ENCODE measurements around the gene MAP1LC3A. TPM values are rescaled to one million over a fixed set of nuclear protein-coding genes. Genes with fewer than 3 reads are reported as not detected.
"Not testable (repeated sequence)": the region's sequence is repeated elsewhere in the genome, so short reads cannot be mapped to it uniquely, and the experiment has no call there.

MAP1LC3A gene
- total RNA-seq (10 to 100 TPM; 11.7 to 13.7 TPM), total RNA-seq (2.1 to 12.9 reads per million in 2 donors)

GRCh38 chr20:34558320-34559218 lies at the start of gene MAP1LC3A:
Gene MAP1LC3A (plus strand): TSS chr20:34558718. CDS start chr20:34558869, 151 bp downstream.
- Mint-ChIP-seq H3K4me3 (peak within 1 kb of the TSS; percentile 93), H3K36me3 (ENCODE audit: low read depth) (no peaks in the 10 kb centered on the region), H3K4me1 (peaks cover 22% of the 10 kb centered on the region), H3K27ac (peak within 1 kb of the TSS; percentile 99), H3K27me3 (no peaks in the 10 kb centered on the region)
- H3K9me3 ChIP-seq (ENCODE audit: control insufficient read depth, low read length, poor library complexity, severe bottlenecking) = no peaks in the 10 kb centered on the region
- DNase-seq = peak; percentile 94 to 98 (median 97)
- ATAC-seq = peak; percentile 90

- Mint-ChIP-seq H3K4me1 (peaks cover 25% of the 10 kb centered on the region), H3K27me3 (no peaks in the 10 kb centered on the region), H3K36me3 (ENCODE audit: low read depth) (peaks cover 2% of the 10 kb centered on the region), H3K4me3 (no peak overlapping the region), H3K27ac (no peak overlapping the region)
- H3K9me3 ChIP-seq (ENCODE audit: control insufficient read depth, low read length, poor library complexity, severe bottlenecking) = no peaks in the 10 kb centered on the region
- DNase-seq (no peak), ATAC-seq (no peak)
Measured at GRCh38 chr20:34510575-34510974, 47.9 kb upstream of the MAP1LC3A start.

- Mint-ChIP-seq H3K27me3 (no peaks in the 10 kb centered on the region), H3K27ac (peak overlapping the region; percentile 83), H3K4me1 (peaks cover 29% of the 10 kb centered on the region)
Measured at GRCh38 chr20:34511891-34512265, 46.6 kb upstream of the MAP1LC3A start.

GRCh38 chr20:34512266-34512954 lies 46.1 kb upstream of the MAP1LC3A start:
- peaks cover 5% of the 10 kb centered on the region for H3K36me3 Mint-ChIP-seq (ENCODE audit: low read depth)
- peak overlapping the region; percentile 83 for H3K27ac Mint-ChIP-seq
- DNase-seq (no peak), ATAC-seq (no peak)
- no peaks in the 10 kb centered on the region for H3K27me3 Mint-ChIP-seq
- H3K4me1 Mint-ChIP-seq = peaks cover 29% of the 10 kb centered on the region
- no peaks in the 10 kb centered on the region for H3K9me3 ChIP-seq (ENCODE audit: control insufficient read depth, low read length, poor library complexity, severe bottlenecking)
- H3K4me3 Mint-ChIP-seq = no peak overlapping the region

More at GRCh38 chr20:34511891-34512265, 46.6 kb upstream of the MAP1LC3A start:
- H3K9me3 ChIP-seq (ENCODE audit: control insufficient read depth, low read length, poor library complexity, severe bottlenecking) = no peaks in the 10 kb centered on the region
- peaks cover 5% of the 10 kb centered on the region for H3K36me3 Mint-ChIP-seq (ENCODE audit: low read depth)
- ATAC-seq (no peak), DNase-seq (no peak)
- no peak overlapping the region for H3K4me3 Mint-ChIP-seq

GRCh38 chr20:34512955-34513419 lies 45.5 kb upstream of the MAP1LC3A start:
- DNase-seq (no peak), ATAC-seq (no peak)
- Mint-ChIP-seq H3K27me3 (no peaks in the 10 kb centered on the region), H3K27ac (peak overlapping the region; percentile 83), H3K4me3 (no peak overlapping the region), H3K36me3 (ENCODE audit: low read depth) (peaks cover 5% of the 10 kb centered on the region), H3K4me1 (peaks cover 32% of the 10 kb centered on the region)
- no peaks in the 10 kb centered on the region for H3K9me3 ChIP-seq (ENCODE audit: control insufficient read depth, low read length, poor library complexity, severe bottlenecking)

- ATAC-seq; H3K27me3 Mint-ChIP-seq; H3K4me3 Mint-ChIP-seq; H3K9me3 ChIP-seq (ENCODE audit: control insufficient read depth, low read length, poor library complexity, severe bottlenecking); DNase-seq; H3K36me3 Mint-ChIP-seq (ENCODE audit: low read depth); H3K27ac Mint-ChIP-seq: not testable (repeated sequence)
- peaks cover 40% of the 10 kb centered on the region for H3K4me1 Mint-ChIP-seq
Measured at GRCh38 chr20:34514034-34514433, 44.5 kb upstream of the MAP1LC3A start.

GRCh38 chr20:34514897-34515483 lies 43.5 kb upstream of the MAP1LC3A start:
- H3K36me3 Mint-ChIP-seq (ENCODE audit: low read depth) = peaks cover 4% of the 10 kb centered on the region
- ATAC-seq (peak; percentile 30), DNase-seq (no peak)
- no peaks in the 10 kb centered on the region for H3K27me3 Mint-ChIP-seq
- no peaks in the 10 kb centered on the region for H3K9me3 ChIP-seq (ENCODE audit: control insufficient read depth, low read length, poor library complexity, severe bottlenecking)
- H3K4me1 Mint-ChIP-seq = peaks cover 40% of the 10 kb centered on the region
- H3K4me3 Mint-ChIP-seq = peak overlapping the region; percentile 99
- H3K27ac Mint-ChIP-seq = peak overlapping the region; percentile 99

GRCh38 chr20:34515484-34516246 lies 42.9 kb upstream of the MAP1LC3A start:
- ATAC-seq (peak; percentile 80), DNase-seq (peak; percentile 57 to 62 (median 59))
- no peaks in the 10 kb centered on the region for H3K9me3 ChIP-seq (ENCODE audit: control insufficient read depth, low read length, poor library complexity, severe bottlenecking)
- Mint-ChIP-seq H3K27me3 (no peaks in the 10 kb centered on the region), H3K27ac (peak overlapping the region; percentile 99), H3K36me3 (ENCODE audit: low read depth) (peaks cover 4% of the 10 kb centered on the region), H3K4me3 (peak overlapping the region; percentile 99), H3K4me1 (peaks cover 43% of the 10 kb centered on the region)

GRCh38 chr20:34516247-34517113 lies 42.0 kb upstream of the MAP1LC3A start, which contains the start of gene DYNLRB1:
Gene DYNLRB1 (plus strand): TSS chr20:34516422. CDS start chr20:34516459, 37 bp downstream.
- no peaks in the 10 kb centered on the region for H3K9me3 ChIP-seq (ENCODE audit: control insufficient read depth, low read length, poor library complexity, severe bottlenecking)
- DNase-seq = peak; percentile 86 to 94 (median 89)
- peak; percentile 81 for ATAC-seq
- Mint-ChIP-seq H3K4me3 (peak within 1 kb of the TSS; percentile 99), H3K27me3 (no peaks in the 10 kb centered on the region), H3K36me3 (ENCODE audit: low read depth) (peaks cover 4% of the 10 kb centered on the region), H3K27ac (peak within 1 kb of the TSS; percentile 99), H3K4me1 (peaks cover 45% of the 10 kb centered on the region)

- Mint-ChIP-seq H3K27me3 (no peaks in the 10 kb centered on the region), H3K4me1 (peaks cover 47% of the 10 kb centered on the region), H3K4me3 (peak overlapping the region; percentile 99), H3K27ac (peak overlapping the region; percentile 99), H3K36me3 (ENCODE audit: low read depth) (peaks cover 4% of the 10 kb centered on the region)
- no peaks in the 10 kb centered on the region for H3K9me3 ChIP-seq (ENCODE audit: control insufficient read depth, low read length, poor library complexity, severe bottlenecking)
- no peak for DNase-seq
- ATAC-seq = no peak
Measured at GRCh38 chr20:34517114-34517505, 41.4 kb upstream of the MAP1LC3A start.

- peak overlapping the region; percentile 99 for H3K27ac Mint-ChIP-seq
- ATAC-seq; H3K27me3 Mint-ChIP-seq; H3K9me3 ChIP-seq (ENCODE audit: control insufficient read depth, low read length, poor library complexity, severe bottlenecking); DNase-seq; H3K36me3 Mint-ChIP-seq (ENCODE audit: low read depth); H3K4me3 Mint-ChIP-seq: not testable (repeated sequence)
- H3K4me1 Mint-ChIP-seq = peaks cover 41% of the 10 kb centered on the region
Measured at GRCh38 chr20:34518863-34519262, 39.7 kb upstream of the MAP1LC3A start.

GRCh38 chr20:34519841-34520240 lies 38.7 kb upstream of the MAP1LC3A start:
- H3K27ac Mint-ChIP-seq; ATAC-seq; H3K4me3 Mint-ChIP-seq; H3K9me3 ChIP-seq (ENCODE audit: control insufficient read depth, low read length, poor library complexity, severe bottlenecking); H3K36me3 Mint-ChIP-seq (ENCODE audit: low read depth); DNase-seq; H3K27me3 Mint-ChIP-seq: not testable (repeated sequence)
- H3K4me1 Mint-ChIP-seq = peaks cover 34% of the 10 kb centered on the region
